Myocyte (in vitro differentiated cells): ENCODE measurements around the gene OR52E6. TPM values are rescaled to one million over a fixed set of nuclear protein-coding genes. Genes with fewer than 3 reads are reported as not detected.

Experiments
- DNase-seq: peaks from one replicate; pipeline ENCODE4 v3.0.0-alpha.2; 2012; ENCODE audit warnings: low read depth
- total RNA-seq: library from RNA; depleted of rRNA; stranded (reverse); fragments of >200 nt; gene quantifications from 2 replicates; pipeline ENCODE4 v1.2.3, GENCODE V29; 2014

Gene OR52E6
- total RNA-seq, 1 donor from 2014 or later, result not detected

DNA sequence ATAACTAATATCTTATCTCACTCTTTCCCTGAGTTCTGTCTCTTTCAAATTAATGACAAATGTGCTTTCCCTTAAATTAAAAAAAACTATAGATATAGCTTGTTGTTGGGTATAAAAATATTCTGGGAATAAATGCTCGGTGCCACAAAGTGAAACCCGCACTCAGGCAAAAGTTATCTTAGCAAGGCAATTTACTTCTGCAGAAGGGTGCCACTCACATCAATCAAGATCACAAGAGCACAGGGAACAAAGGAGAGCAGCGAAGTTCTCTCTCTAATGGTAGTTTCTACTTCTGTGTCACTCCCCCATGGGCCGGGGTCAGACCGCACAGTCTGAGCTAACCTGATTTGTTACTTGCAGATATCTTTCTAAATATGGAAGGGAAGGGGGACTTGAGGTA lies 37.7 kb downstream of the OR52E6 start:
- DNase-seq, result no peak

DNA sequence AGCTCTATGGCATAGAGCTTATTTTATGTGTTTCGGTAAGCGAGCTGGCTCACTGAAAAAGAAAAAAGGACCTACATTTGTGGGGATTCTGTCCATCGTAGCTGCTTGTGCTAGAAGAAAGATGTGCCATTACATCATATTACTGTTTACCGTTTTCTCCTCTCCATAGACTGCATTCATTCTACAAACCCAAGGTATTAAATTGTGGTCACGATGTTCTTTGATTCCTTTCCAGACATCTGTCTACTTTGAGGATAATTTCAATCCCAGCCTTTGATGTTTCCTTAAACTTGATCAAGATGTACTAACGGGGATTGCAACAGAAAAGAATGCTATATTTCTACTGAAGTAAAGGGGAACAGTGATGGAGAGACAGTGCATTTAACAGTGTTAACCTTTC lies 45.2 kb downstream of the OR52E6 start:
- DNase-seq, result no peak

DNA sequence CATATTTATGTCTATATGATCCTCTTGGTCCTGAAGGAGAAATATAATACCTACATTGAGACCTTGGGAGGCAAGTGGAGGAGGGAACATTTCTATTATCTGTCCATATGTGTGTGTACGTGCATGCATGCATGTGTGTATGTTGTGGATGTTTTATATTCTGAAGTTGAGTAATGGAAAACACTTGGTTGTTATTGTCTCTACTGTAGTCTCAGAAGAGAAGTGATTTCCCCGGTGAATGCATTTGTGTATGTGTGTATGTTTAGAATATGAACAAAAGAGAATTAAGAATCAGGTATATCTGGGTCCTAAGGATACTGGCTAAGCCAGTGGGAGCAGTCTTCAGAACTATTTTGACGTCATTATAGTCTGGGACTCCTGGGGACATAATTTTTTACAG lies 50.5 kb downstream of the OR52E6 start, which contains the start of gene OR52N1:
Gene OR52N1 (minus strand): TSS at position 101 of the 400 bp plus-strand sequence. CDS start 2,449 bp downstream, outside the sequence.
- no peak for DNase-seq

Other genes starting within 250 kb of the OR52E6 start
- 0.31 and 0.40 TPM in 2 replicates for gene TRIM6, start 245.3 kb downstream of the OR52E6 start, total RNA-seq
- 2.7 and 4.4 TPM in 2 replicates for gene TRIM34, start 216.9 kb downstream of the OR52E6 start, total RNA-seq
- 36.3 and 45.8 TPM in 2 replicates for gene TRIM5, start 156.8 kb downstream of the OR52E6 start, total RNA-seq
- gene TRIM22, start 152.1 kb downstream of the OR52E6 start, total RNA-seq, result 61.0 and 81.6 TPM in 2 replicates
- not detected in 2 replicates for gene OR56B1, start 105.4 kb downstream of the OR52E6 start, total RNA-seq
- gene OR52N4, start 87.7 kb downstream of the OR52E6 start, total RNA-seq, result not detected in 2 replicates
- not detected in 2 replicates for gene OR52N5, start 58.5 kb downstream of the OR52E6 start, total RNA-seq
- gene OR52N1, start 50.6 kb downstream of the OR52E6 start, total RNA-seq, result not detected in 2 replicates
- not detected in 2 replicates for gene OR52N2, start 33.0 kb downstream of the OR52E6 start, total RNA-seq
- not detected in 2 replicates for gene OR52E8, start 15.8 kb upstream of the OR52E6 start, total RNA-seq
- gene OR52E4, start 38.7 kb upstream of the OR52E6 start, total RNA-seq, result not detected in 2 replicates
- gene OR52E5, start 51.3 kb upstream of the OR52E6 start, total RNA-seq, result not detected in 2 replicates
- gene OR56A3, start 100.4 kb upstream of the OR52E6 start, total RNA-seq, result not detected in 2 replicates
- not detected in 2 replicates for gene OR56A5, start 126.6 kb upstream of the OR52E6 start, total RNA-seq
- not detected in 2 replicates for gene OR52L1, start 145.1 kb upstream of the OR52E6 start, total RNA-seq
- not detected in 2 replicates for gene OR56A4, start 165.0 kb upstream of the OR52E6 start, total RNA-seq
- 0.05 TPM in 1 of 2 replicates, not detected in the other for gene OR56A1, start 188.9 kb upstream of the OR52E6 start, total RNA-seq